NCI-H1092 treated with DMSO at 0.1 percent for 48 hours (cell line): ENCODE data around the gene SEC31B.

Source experiments
- DNase-seq: peaks from one replicate; lab custom pipeline; 2025; lab: John Stamatoyannopoulos, UW

Gene SEC31B

GRCh38 chr10:100446130-100446761 is 73.4 kb downstream of the SEC31B start:
- DNase-seq, result no peak

- DNase-seq, result no peak
Observed at GRCh38 chr10:100442548-100442947, 77.1 kb downstream of the SEC31B start.

- no peak for DNase-seq
Observed at GRCh38 chr10:100438674-100439315, 80.9 kb downstream of the SEC31B start.
